GM18858 (cell line): ENCODE results near the gene BDKRB2.
"Not testable (repeated sequence)": the region's sequence is repeated elsewhere in the genome, so short reads cannot be mapped to it uniquely, and the experiment has no call there.

Experiments
- ATAC-seq: cut with Tn5 transposase; IDR thresholded peaks from one replicate; pipeline ENCODE4 v1.9.1; 2021; ENCODE audit not compliant: unreplicated experiment

The BDKRB2 gene

GRCh38 chr14:96221841-96222240, 17.2 kb downstream of the BDKRB2 start:
- no peak for ATAC-seq

GRCh38 chr14:96224480-96225096, 19.9 kb downstream of the BDKRB2 start:
- ATAC-seq: no peak

- ATAC-seq: no peak
Observed at GRCh38 chr14:96225213-96225612, 20.6 kb downstream of the BDKRB2 start.

DNA sequence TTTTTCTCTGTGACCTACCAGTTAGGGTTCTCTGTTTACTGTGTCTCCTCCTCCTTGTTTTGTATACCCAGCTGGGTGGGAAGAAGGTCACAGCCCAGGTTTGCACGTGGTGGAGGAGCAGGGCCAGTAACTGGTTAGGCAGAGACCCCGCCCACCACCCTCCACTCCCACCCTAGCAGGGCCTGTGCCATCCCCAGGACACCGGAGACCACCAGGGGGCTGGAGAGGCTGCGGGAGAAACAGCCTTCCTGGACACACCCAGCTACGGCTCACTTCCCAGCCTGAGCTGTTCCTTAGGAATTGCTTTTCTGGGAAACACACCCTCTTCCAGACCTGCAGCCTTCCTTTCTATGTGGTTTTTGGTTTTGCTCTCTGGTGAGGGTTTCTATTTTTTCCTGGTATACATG, 21.1 kb downstream of the BDKRB2 start:
- ATAC-seq: no peak

DNA sequence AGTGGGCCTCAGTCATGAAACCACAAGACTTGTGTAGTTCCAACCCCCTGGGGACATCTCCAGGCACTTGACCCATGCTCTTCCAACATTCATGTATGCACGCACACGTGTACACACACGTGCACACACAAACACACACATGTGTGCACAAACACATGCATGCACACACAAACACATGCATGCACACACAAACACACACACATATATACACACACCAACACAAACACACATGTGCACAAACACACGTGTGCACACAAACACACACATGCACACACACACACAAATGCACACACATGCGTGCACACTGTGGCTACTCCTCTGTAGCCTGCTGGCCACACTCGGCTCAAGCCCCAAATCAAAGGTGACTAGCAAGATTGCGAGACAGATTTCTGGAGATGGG, 22.8 kb downstream of the BDKRB2 start:
- ATAC-seq: no peak

- ATAC-seq: no peak
Observed at GRCh38 chr14:96229315-96229714, 24.7 kb downstream of the BDKRB2 start.

DNA sequence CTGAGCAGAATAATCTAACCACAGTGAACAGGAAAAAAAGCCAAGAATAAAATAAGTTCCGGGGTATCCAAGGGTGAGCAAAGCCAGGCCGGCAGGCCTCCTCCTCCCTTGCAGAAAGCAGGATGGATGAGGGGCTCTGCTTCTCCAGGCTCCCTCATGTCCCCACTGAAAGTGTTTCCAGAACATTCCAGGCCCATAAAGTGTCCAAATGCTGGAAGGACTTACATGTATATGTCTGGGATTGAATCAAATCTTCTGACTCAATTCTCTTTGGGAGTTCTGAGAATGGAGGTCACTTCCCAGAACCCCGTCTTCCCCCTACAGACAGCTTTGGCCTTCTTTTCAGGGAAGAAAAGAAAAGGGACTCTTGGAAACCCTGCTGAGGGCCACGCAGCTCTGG, 26.4 kb downstream of the BDKRB2 start:
- ATAC-seq: no peak

- ATAC-seq: no peak
Observed at GRCh38 chr14:96231526-96232130, 27.0 kb downstream of the BDKRB2 start.

GRCh38 chr14:96232506-96232905, 27.9 kb downstream of the BDKRB2 start:
- no peak for ATAC-seq

DNA sequence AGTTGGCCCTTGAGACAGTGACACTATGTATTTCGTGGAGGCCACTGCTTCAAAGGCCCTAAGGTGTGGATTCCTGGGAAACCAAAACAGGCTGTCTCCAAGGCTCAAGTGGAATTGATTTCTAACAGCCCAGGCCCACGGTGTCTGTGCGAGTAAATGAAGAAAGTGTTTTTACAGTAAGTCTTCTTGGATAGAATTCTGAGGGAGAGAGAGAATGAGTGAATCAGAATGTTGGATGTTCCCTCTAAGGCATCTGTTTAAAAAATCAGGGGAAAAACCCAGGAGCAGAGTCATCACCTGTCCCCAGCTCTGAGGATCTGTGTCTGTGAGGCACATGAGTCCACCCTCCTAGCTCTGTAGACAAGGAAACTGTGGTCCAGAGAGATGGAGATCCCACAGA, 29.0 kb downstream of the BDKRB2 start:
- ATAC-seq: no peak

- no peak for ATAC-seq
Observed at GRCh38 chr14:96235426-96235825, 30.8 kb downstream of the BDKRB2 start.

DNA sequence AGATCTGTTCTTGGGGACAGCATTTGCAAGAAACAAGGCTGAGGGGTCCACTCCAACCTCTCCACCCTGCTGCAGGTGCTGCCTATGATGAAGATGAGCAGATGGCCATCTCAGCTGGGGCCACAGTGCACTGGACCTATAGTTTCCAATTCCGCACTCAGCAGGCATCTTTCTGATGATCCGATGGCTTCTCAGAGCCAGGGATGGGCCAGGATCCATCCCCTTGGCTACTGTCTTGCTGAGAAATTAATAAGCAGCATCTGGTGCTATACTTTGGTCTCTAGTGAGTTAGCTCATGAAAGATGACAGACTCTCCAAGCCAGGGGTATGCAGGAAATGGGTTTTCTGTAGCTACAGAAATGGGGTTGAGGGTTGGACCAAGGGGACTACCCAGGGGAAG, 33.0 kb downstream of the BDKRB2 start:
- ATAC-seq: no peak

DNA sequence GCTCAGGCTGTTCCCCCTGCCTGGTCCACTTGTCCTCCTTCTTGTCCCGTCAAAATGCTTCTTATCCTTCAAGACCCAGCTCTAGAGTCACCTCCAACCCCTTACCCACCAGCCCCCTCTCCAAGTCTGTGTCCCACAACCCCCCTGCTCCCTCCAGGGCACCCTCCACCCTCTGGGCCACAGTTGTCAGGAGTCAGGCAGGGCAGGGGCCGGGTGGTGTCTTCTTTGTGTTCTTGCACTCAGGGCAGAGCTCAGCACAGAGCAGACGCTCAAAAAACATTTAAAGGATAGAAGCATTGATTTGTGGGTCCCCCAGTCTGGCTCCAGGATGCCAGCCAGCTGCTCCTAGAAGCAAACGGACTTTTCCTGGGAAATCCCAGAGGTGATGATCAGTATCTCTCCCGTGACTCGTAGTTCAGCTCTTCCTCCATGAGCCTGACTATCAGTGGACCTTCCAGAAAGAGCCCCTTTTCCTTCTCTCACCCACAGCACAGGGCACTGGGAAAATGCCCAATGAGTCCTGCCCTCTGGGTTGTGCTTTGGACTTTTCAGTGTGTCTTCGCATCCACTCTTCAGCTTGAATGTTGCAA, 34.1 kb downstream of the BDKRB2 start:
- no peak for ATAC-seq

GRCh38 chr14:96239711-96240141, 35.1 kb downstream of the BDKRB2 start:
- no peak for ATAC-seq

DNA sequence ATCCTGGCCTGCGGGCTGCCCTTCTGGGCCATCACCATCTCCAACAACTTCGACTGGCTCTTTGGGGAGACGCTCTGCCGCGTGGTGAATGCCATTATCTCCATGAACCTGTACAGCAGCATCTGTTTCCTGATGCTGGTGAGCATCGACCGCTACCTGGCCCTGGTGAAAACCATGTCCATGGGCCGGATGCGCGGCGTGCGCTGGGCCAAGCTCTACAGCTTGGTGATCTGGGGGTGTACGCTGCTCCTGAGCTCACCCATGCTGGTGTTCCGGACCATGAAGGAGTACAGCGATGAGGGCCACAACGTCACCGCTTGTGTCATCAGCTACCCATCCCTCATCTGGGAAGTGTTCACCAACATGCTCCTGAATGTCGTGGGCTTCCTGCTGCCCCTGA, 36.0 kb downstream of the BDKRB2 start:
- ATAC-seq: no peak

DNA sequence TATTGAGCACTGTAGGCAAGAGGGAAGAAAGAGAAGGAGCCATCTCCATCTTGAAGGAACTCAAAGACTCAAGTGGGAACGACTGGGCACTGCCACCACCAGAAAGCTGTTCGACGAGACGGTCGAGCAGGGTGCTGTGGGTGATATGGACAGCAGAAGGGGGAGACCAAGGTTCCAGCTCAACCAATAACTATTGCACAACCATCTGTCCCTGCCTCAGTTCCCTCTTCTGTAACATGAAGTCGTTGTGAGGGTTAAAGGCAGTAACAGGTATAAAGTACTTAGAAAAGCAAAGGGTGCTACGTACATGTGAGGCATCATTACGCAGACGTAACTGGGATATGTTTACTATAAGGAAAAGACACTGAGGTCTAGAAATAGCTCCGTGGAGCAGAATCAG, 37.5 kb downstream of the BDKRB2 start:
- no peak for ATAC-seq

- ATAC-seq: no peak
Observed at GRCh38 chr14:96243785-96244184, 39.1 kb downstream of the BDKRB2 start.

- ATAC-seq: not testable (repeated sequence)
Observed at GRCh38 chr14:96245074-96245473, 40.4 kb downstream of the BDKRB2 start.

GRCh38 chr14:96245710-96246538, 41.3 kb downstream of the BDKRB2 start:
- no peak for ATAC-seq

GRCh38 chr14:96246539-96246847, 41.9 kb downstream of the BDKRB2 start:
- ATAC-seq: no peak

GRCh38 chr14:96247031-96247430, 42.4 kb downstream of the BDKRB2 start:
- ATAC-seq: no peak

GRCh38 chr14:96249029-96249428, 44.4 kb downstream of the BDKRB2 start:
- ATAC-seq: no peak
